Esophagus mucosa (tissue), 1 donor: Measurements from ENCODE around the gene TAGLN2. TPM values are rescaled to one million over a fixed set of nuclear protein-coding genes. Genes with fewer than 3 reads are reported as not detected.
"Not testable (repeated sequence)": the region's sequence is repeated elsewhere in the genome, so short reads cannot be mapped to it uniquely, and the experiment has no call there.

Experiments used
- ATAC-seq: fragments of 200-7000 bp; cut with Tn5 transposase; one replicate; pipeline ENCODE4 v1.9.1; 2020
- total RNA-seq: library from RNA; stranded (reverse); gene quantifications from one replicate; pipeline ENCODE4 v1.2.4, GENCODE V29; 2023
- donor health status: DM: yes; HTN: yes; CAD: no.

The TAGLN2 gene
- total RNA-seq, 1 donor from 2014 or later: 406 TPM

DNA sequence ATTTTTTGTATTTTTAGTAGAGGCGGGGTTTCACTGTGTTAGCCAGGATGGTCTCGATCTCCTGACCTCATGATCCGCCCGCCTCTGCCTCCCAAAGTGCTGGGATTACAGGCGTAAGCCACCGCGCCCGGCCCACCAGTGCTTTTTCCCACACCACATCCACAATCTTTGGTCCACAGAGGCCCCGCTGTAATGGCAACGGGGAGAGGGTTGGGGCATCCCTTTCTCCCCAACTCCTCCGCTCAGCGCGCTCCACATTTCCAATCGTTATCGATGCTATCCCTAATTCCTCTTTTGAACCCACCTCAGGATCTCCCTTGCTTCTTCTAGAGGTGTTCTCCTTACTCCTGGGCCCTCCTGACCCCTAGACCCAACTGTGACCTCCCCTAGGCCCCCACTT is 25.7 kb downstream of the TAGLN2 start:
- not testable (repeated sequence) for ATAC-seq

DNA sequence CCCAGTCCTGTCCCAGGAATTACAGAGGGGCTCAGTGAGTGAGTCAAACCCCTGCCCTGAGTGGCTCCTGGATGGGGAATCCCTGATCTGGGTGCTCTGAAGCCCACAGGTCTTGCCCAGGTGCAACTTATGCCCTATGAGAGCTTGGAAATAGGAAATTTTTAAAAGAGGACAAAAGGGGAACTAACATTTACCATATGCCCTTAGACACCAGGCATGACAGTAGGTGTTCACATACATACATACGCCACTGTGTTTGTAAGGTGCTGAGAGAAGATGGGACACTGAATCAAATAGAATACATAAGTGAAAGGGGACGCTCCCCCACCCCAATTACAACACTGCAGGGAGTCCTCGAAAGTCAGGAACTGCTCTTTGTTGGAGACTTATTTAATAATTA is 26.8 kb downstream of the TAGLN2 start:
- ATAC-seq: no peak

DNA sequence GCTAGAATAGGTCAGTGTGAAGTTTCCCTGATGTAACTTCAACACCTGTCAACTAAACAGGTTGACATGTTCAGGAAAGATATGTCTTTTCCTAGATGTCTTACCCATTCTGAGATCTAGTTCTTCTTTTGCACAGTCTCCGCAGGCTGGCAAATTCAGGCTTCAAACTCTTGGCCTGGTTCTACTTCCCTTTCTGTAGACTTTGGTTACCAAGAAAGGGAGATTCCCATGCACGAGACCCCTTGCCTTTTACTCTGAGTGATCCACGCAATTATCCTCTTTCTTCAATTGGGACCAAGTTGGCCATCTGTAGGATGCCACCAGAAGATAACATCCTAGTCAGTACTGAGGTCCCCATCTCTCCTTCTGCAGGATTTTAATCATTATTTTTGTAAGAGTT is 27.3 kb downstream of the TAGLN2 start:
- ATAC-seq: no peak

DNA sequence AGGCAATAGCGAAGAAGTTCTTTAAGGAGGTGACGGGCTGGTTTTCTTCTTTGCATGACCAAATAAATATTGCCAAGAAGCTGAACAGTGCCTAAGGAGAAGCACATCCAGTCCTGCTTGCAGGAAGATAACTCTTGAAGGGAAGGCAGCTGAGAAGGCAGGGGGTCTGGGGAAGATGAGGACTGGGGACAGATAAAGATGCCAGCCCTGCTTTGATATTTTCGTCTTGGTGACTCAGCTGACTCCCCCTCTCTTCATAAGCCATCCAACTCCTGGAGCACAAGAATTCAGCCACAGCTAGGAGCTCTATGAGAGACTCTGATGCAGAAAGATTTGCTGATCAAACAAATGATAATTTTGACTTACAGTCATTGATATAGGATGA is 28.8 kb downstream of the TAGLN2 start:
- no peak for ATAC-seq

DNA sequence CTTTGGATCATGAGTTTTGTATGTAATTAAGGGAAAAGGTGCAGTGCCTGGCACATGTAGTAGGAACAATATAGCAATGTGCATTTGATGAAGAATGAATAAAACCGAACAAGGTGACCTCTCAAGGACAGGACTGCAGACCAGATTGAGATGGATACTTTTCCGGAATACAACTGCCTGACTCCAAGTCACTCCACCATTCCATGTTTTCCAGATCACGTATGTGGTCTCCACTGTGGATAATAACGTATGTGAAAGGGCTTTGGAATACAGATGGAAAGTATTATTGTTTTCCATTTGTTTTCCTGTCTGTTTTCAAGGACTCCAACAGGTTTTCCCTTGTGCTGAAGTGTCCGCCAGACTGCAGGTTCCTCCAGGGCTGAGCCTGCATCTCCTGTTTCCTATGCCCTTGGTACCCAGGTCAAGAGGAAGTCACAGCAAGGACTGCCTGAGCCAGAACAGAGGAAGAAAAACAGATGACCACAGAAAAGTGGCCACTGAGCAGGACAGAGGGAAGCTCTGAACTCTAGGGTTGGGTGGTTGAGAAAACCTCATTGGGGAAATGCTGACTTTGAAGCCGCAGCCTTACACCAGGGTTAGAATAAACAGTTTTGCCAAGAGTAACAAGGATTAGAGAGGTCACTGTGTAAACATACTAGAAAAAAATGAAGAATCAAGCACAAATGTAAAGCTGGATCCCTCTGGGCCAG is 29.3 kb downstream of the TAGLN2 start:
- no peak for ATAC-seq

DNA sequence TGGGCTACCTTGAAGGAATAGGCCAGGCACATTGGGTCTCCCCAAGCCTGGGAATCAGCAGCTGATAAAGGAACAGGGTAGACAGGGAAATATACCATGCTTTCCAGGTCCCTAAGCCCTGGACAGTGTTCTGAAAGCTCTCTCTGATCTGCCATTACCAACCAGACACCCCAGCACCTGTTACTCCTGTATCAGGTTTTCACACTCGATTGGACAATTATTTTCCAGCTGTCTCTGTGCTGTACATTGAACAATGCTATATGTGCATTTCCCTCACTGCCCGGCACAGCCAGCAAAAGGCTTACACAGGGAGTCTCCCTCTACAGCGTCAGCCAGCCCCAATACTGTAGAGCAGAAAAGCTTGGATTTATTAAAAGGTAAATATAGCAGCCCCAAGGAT is 30.0 kb downstream of the TAGLN2 start:
- ATAC-seq: no peak

DNA sequence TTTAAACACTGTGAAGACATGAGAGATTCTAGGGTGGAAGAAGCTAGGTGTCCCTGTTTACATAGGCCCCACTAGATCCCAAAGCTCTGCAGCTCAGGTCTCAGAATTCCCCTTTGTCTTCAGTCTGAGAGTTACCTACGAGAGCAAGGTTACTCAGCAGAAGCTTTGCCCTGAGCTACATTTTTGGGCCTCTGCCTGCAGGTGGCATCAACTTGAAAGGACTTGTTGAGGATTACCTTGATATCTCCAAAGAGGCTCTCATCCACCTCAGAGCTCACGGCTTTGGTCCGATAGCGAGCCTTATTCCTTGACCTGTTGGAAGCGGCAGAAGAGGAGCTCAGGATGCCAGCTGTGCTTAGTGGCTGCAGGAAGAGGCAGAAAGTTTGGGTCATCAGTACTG is 32.4 kb downstream of the TAGLN2 start:
- ATAC-seq: no peak

DNA sequence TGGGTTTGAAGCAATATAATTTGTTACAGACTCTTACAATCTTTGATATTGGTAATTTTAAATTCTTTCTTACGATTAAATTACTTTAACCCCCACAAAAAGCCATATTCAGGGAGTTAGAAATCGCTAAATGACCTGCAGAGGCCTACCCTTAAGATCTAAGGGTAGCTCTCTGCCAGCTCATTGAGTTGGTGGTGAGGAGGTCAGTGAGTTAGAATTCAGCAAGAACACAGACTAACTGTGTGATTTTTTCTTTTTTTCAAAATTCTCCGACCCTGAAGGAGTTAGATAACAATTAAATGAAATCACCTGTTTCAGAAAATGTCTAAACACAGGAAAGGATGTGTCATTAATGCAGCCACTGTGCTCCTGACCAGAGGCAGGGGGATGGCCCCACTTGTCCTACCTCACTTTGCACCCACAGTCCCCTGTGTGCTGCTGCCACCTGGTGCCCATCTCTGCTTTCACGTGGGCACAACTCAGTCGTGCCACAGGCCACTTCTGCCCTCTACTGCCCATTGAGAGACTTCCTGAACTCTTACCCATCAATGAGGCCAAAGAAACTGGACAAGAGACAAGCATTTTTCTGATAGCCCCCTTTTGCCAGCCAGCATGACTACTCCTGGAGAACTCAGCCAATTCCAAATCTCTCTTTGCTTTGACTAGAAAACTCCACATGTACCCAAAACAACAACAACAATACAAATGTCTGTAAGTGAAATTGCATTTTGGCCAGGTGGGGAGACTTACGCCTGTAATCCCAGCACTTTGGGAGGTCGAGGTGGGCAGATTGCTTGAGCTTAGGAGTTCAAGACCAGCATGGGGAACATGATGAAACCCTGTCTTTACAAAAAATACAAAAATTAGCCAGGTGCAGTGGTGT is 33.8 kb downstream of the TAGLN2 start:
- ATAC-seq: peak; percentile 95

DNA sequence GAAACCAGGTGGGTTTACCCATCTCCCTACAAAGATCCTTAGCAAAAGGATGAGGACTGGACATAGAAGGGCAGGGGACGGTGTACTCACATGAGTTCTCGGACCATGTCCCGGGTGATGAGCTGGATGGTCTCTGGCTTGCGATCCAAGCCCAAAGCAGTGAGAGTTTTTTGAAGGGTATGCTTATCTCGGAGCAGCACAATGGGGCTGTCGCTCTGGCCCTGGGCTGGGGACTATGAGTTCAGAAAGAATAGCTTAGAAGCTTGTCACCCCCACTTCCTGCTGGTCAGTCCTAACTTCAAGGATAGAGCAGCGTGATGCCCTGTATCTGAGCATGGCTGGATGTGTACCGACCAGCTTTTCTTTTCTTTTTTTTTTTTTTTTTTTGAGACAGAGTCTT is 34.9 kb downstream of the TAGLN2 start:
- no peak for ATAC-seq

DNA sequence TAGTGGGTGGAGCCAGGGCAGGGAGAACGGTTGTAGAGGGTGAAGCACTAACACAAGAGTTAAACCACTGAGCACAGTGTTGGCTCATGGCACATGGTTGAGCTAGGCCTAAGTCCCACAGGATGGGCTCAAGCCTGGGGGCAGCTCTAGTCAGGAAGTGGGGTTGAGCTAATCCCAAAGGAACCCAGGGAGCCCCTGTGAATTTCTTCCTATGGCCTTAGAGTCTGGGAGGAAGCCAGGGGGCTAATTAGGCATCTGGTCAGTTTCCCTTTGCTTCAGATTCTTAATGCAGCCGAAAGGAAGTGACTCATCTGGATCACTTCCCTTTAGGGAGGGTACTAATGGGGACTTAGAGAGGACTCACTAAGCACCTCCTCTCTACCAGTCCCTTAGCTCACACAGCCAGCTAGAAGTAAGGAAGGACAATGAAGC is 35.5 kb downstream of the TAGLN2 start:
- peak; percentile 80 for ATAC-seq

DNA sequence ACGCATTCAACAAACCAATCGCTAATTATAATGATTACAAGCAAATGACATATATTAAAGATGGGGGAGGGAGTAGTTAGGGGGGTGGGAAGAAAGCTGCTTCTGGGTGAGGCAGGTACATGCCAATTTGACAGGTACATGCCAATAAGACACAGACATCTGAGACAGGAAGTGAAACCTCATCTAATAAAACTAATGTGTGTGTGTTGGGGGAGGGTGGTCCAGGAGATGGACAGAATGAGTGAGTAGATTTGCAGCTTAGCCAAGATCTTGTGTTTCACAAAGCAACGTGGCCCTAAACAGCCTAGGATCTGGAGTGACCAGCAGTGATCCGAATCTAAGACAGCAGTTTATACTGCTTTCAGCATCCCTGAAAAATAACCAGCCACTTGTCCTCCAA is 36.1 kb downstream of the TAGLN2 start:
- no peak for ATAC-seq

DNA sequence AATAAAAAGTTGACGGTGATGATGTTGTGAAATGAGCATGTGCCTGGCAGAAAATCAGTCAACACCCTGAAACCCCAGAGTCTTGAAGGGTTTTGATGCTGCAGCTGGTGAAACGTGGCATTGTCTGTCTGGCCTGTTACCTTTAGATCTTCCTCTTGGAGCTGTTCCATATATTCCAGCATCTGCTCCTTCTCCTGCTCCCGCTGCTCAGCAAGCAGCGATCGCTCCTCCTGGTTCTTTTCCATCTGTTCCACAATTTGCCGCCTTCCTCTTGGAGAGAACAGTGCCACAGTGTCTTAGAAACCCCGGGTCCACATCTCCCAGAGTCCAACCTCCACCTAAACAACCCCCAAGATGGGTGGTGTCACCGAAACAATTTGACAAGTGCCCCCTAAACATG is 41.0 kb downstream of the TAGLN2 start:
- ATAC-seq: no peak

DNA sequence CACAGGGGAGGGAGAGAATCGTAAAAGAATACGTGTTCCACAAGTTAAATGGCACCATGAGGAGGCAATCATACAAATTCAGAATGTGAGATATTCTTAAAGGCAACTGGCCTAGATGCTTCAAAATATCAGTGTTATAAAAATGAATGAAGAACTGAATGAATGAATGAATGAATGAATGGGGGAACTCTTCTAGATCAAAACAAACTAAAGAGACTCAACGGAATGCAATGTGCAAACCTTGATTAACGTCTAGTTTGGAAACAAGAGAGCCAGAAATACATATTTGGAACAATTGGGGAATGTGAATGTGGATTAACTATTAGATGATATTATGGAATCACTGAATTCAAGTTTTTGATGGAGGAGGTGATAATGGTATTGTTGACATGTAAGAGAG is 42.2 kb downstream of the TAGLN2 start:
- no peak for ATAC-seq

DNA sequence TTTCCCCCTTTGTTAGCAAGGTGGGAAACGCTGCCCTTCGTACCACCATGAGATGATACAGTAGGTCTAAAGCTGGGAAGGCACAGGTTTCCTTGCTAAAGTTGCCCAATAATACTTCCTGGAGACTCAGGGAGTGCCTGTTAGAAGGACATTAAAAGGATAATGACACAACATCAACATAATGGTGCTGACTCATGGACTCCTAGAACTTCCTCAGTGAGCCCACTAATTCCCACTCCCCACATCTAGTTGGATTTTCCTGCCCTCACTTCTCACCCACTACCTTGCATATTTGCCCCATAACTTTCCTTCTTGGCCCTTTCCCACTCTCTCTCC is 42.8 kb downstream of the TAGLN2 start:
- ATAC-seq: peak; percentile 81

DNA sequence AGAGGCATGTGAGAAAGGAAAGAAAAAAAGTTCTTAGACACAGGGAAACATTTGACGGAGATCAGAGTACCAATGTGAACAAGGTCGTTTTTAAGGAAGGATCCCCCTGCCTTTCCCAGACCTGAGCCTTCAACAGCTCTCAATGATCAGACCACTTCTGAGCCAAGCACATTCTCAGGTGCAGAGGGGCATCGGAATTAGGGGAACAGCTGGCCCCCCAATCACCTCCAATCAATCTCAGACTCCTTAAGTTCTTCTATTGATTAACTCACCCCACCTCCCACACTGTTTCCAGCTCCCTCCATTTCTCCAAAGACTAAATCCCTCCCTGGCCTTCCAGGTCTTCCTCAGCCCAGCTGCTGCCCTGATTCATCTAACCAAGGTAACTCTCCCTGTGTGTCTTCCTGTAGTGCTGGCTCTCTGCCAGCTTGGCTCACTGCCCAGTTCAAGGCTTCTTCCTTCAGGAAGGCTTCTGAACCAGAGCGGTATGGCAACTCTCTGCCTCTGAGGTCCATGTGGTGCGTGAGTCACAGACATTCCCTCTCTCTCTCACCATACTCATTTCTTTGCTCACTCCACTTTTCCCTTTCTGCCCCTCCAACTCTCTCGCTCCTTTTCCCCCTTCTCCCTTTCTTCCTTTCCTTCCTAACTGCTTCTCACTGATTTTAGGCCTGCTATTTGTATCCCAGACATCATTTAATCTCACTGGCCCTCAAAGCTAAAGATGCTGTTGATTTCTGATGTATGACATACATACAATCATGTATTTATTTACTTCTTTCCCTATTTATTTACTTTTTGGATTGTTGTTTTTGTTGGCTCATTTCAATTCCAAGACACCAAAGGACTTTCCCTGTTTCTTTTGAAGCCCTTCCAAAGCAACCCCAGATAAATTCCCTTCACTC is 43.4 kb downstream of the TAGLN2 start:
- peak; percentile 97 for ATAC-seq

DNA sequence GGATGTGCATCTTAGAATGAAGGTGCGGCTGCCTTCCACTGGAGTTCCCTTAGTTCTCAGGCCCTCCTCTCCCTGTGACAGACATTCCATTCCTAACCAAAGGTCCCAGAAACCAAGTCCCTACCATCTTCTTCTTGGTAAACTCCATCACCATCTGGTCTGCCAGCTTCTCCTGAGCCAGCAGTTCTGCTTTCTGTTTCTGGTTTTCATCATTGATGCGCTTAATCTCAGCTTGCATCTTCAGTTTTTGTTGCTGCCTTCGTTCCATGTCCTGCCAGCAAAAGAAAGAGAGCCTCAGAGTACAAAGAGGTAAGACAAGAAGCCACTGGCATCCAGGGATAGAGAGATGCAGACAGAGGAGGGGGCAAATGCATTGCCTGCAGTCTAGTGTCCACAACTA is 44.9 kb downstream of the TAGLN2 start:
- no peak for ATAC-seq

DNA sequence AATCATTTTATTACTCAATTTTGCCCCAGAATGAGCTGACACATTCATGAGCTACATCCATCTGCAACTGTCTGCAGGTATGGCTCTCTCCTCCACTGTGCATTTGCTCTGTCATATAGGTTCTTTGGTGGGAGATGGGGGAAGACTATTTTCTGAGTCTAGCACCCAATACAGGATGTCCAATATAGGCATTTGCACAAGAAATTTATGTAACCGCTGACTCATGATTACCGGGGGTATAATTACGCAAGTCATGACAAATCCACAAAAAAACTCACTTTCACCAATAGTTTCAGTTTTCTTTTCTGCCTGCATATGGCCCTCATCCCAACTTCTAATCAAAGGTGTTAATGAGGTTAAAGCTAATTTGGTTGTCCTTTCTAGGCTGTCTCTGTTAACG is 45.3 kb downstream of the TAGLN2 start:
- ATAC-seq: no peak

DNA sequence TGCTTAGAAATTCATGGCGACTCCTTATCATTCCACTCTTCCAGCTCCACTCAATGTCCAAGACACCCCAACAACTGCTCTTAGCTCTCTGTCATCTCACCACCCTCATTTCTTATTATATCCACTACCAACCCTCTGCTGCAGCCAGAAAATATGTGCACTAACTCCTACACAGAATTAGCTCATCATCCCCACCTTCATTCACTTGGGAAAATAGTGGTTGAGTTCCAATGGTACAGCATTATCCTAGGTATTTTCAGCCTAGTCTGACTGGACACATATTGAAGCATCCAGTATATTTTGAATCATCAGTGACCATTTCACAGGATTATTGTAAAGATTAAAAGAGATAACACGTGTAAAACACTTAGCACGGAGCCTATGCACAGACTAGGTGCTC is 46.2 kb downstream of the TAGLN2 start:
- no peak for ATAC-seq

DNA sequence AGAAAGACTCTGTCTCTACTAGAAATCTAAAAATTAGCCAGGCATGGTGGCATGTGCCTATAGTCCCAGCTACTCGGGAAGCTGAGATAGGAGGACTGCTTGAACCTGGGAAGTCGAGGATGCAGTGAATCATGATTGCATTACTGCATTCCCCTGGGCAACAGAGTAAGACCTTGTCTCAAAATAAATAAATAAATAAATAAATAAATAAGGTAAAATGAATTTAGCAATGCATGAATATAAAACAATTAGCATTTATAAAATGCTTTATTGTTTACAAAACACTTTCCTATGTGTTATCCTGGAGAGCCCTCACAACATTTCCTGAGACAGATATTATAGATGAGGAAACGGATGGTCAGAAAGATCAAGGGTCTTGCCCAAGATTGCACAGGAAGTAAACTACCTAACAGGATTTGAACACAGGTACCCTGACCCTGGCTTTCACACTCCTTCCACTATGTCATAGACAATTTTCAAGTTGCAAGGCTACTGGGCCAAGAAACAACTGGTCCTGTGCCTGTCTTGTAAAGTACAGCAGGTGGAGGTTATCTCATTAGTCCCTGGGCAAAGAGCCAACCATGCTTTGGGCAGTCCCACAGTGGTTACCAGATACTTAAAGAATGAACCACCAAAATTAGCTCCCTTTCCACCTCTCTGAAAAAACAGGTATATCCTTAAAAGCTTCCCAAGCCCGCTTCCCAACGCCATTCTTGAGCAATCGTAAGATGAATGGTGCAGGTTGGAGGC is 47.4 kb downstream of the TAGLN2 start:
- no peak for ATAC-seq

DNA sequence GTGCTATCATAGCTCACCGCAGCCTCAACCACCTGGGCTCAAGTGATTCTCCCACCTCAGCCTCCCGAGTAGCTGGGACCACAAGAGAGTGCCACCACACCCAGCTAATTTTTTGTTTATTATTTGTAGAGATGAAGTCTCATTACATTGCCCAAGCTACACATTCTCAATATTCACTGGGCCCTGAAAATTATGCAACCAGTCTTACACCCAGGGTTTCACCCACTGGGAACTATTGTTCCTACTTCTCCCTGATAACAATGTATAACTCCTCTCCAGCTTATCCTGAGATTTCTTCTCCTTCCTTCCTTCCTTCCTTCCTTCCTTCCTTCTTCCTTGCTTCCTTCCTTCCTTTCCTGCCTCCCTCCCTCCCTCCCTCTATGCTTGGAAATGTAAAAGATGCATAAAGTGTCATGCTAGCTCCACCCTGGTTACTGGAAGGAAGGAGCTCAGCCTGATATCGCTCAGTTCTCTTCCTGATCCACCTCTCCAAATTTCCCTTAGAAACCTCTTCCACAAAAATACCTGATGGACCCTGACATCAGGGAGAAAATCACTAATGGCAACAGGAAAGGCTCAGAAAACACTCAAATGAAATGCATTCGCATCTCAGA is 51.7 kb downstream of the TAGLN2 start:
- no peak for ATAC-seq

DNA sequence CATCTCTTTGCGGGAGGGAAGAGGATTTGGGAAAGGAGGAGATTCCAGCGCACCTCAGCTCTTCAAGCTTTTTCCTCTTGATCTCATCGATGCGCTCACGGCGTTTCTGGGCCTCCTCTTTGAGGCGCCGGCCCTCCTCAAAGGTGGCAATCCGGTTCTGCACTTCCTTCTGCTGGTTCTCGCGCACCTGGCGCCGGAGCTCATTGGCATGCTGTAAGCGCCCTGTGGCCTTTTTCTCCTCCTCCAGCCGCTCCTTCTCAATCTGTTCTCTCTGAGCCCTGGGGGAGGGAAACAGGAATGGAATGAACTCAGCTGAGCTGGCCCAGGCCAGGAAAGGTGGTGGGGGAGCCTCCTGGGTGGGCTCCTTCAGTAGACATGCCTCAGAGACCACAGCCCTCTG is 52.4 kb downstream of the TAGLN2 start:
- peak; percentile 58 for ATAC-seq

DNA sequence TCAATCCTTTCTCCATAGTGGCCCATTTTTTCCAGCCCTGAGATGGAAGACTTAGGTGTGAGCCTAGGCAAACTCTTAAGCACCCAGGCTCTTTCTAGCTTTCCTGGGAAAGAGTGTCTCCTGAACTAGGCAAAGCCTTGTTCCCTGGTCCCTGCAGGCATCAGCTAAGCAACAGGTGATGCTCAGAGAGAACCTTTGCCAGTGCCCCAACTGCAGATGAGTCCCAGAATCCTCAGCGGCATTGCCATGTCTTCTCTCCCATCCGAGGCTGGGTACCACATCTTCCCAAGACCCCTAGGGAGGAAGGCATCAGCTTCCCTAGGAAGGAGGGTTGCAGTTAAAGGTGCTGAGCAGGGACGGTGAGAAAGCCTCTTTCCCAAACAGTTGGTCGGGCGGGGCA is 54.6 kb downstream of the TAGLN2 start:
- no peak for ATAC-seq
